ENCODE results near the gene INHBB.

Gene INHBB

DNA sequence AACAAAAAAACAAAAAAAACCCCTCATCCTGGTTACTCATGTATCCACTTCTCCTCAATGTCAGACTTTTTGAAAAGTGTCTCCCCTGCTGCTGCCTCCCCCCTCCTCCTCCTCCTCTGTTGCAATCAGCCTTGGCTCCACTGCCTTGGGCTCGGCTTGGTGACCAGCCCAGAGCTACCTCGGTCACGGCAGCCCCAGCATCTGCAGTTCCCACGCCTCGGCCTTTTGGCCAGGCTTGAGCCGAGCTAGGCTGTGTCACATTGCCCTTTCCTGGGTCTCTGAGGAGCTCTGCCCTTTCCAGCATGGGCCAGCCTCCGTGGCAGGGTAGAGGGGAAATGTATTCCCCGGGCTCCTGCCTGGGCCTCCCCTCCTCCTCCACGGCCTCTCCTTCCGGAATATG, 22.7 kb upstream of the INHBB start:
- Histone ChIP-seq H3K4me3 (ENCODE audit: low read length) (no peak overlapping the region), H3K4me1 (ENCODE audit: low read length) (no peaks in the 10 kb centered on the region), H3F3A (ENCODE audit: insufficient read depth, low read length) (no peaks in the 10 kb centered on the region), H3K36me3 (replicated peaks; ENCODE audit: insufficient read depth, low read length) (no peaks in the 10 kb centered on the region), H3K9me3 (replicated peaks; ENCODE audit: insufficient read depth, low read length) (no peaks in the 10 kb centered on the region), H4K20me1 (ENCODE audit: insufficient read depth, low read length) (no peaks in the 10 kb centered on the region), H3K27me3 (replicated peaks; ENCODE audit: insufficient read depth, low read length) (no peaks in the 10 kb centered on the region; the same call in 1 of the 2 replicates), H3K27ac (ENCODE audit: low read length) (no peak overlapping the region), H3K9ac (ENCODE audit: low read length) (no peak overlapping the region), H3K4me2 (ENCODE audit: low read depth, low read length) (no peak overlapping the region), H3K9me2 (replicated peaks; ENCODE audit: insufficient read depth, low read length) (no peaks in the 10 kb centered on the region), H2AFZ (ENCODE audit: low read length) (no peak overlapping the region), H3K79me2 (ENCODE audit: low read length) (no peaks in the 10 kb centered on the region)
- DNase-seq, result no peak
- TF ChIP-seq, protein P1, sequence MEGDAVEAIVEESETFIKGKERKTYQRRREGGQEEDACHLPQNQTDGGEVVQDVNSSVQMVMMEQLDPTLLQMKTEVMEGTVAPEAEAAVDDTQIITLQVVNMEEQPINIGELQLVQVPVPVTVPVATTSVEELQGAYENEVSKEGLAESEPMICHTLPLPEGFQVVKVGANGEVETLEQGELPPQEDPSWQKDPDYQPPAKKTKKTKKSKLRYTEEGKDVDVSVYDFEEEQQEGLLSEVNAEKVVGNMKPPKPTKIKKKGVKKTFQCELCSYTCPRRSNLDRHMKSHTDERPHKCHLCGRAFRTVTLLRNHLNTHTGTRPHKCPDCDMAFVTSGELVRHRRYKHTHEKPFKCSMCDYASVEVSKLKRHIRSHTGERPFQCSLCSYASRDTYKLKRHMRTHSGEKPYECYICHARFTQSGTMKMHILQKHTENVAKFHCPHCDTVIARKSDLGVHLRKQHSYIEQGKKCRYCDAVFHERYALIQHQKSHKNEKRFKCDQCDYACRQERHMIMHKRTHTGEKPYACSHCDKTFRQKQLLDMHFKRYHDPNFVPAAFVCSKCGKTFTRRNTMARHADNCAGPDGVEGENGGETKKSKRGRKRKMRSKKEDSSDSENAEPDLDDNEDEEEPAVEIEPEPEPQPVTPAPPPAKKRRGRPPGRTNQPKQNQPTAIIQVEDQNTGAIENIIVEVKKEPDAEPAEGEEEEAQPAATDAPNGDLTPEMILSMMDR (IDR thresholded peaks at IDR 0.05; ENCODE audit: low read length), result no peak
- TF ChIP-seq EZH2 (optimal IDR thresholded peaks at IDR 0.05; ENCODE audit: low read depth, low read length) (no peak), EZH2phosphoT487 (IDR thresholded peaks at IDR 0.05; ENCODE audit: low read length) (no peak)

DNA sequence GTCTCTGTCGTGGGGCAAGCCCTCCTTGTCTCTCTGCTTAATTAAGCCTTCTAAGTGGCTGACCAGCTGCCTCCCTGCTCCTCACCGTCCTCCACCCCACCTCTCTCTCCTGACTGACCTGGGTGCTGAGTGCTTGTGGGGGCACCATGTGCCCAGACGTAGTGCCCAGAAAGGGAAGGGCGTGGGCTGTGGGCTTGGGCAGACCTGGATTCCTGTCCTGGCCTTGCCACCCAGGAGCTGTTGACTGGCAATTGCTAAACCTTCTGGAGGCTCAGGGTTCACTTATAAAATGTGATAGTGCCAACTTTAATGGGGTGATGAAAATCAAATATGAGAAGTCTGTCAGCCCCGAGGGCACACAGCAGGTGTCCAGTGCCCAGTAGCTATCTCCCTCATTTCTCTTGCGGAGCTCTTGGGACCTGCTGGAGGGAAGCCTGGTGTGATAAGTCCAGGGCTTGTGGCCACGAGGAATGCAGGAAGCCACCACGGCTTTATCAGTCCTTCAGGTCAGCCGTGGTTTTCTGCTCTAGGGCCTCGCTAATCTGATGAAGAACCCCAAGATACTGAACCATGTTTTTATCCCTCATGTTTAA, 22.0 kb upstream of the INHBB start:
- no peaks in the 10 kb centered on the region for H4K20me1 ChIP-seq (ENCODE audit: insufficient read depth, low read length)
- no peak overlapping the region for H2AFZ ChIP-seq (ENCODE audit: low read length)
- H3K9ac ChIP-seq (ENCODE audit: low read length), result no peak overlapping the region
- no peaks in the 10 kb centered on the region for H3K4me1 ChIP-seq (ENCODE audit: low read length)
- no peaks in the 10 kb centered on the region for H3K9me3 ChIP-seq (replicated peaks; ENCODE audit: insufficient read depth, low read length)
- no peaks in the 10 kb centered on the region for H3K79me2 ChIP-seq (ENCODE audit: low read length)
- H3F3A ChIP-seq (ENCODE audit: insufficient read depth, low read length), result no peaks in the 10 kb centered on the region
- no peak for DNase-seq
- no peaks in the 10 kb centered on the region for H3K36me3 ChIP-seq (replicated peaks; ENCODE audit: insufficient read depth, low read length)
- no peaks in the 10 kb centered on the region for H3K9me2 ChIP-seq (replicated peaks; ENCODE audit: insufficient read depth, low read length)
- H3K27me3 ChIP-seq (replicated peaks; ENCODE audit: insufficient read depth, low read length), result no peaks in the 10 kb centered on the region
- TF ChIP-seq EZH2phosphoT487 (IDR thresholded peaks at IDR 0.05; ENCODE audit: low read length), result no peak
- no peak overlapping the region for H3K27ac ChIP-seq (ENCODE audit: low read length)
- no peak overlapping the region for H3K4me2 ChIP-seq (ENCODE audit: low read depth, low read length)
- H3K4me3 ChIP-seq (ENCODE audit: low read length), result no peak overlapping the region

DNA sequence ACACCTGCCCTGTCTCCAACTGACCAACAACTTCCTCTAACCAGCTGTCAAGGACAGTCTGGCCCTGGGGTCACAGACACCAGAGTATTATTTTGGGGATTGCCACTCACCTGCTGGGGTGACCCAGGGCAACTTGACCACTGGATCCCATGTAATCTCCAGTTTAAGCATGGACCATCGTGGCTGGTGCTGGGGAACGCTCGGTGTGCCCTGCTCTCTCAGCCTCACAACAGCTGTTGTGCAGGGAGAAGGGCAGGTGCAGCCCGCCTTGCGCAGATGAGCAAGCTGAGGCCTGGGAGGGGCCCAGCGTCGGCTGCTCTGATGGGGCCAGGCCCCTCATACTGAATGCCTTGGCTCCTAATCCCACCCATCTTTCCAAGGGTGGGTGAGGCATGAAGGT, 21.0 kb upstream of the INHBB start:
- Histone ChIP-seq H3K79me2 (ENCODE audit: low read length) (no peaks in the 10 kb centered on the region), H3F3A (ENCODE audit: insufficient read depth, low read length) (no peaks in the 10 kb centered on the region), H2AFZ (ENCODE audit: low read length) (no peak overlapping the region), H3K9me2 (replicated peaks; ENCODE audit: insufficient read depth, low read length) (no peaks in the 10 kb centered on the region), H3K4me1 (ENCODE audit: low read length) (0 out of 2 replicates have a peak, but pooled peaks cover 3% of the 10 kb centered on the region), H3K4me2 (ENCODE audit: low read depth, low read length) (no peak overlapping the region), H3K9ac (ENCODE audit: low read length) (no peak overlapping the region), H3K27me3 (replicated peaks; ENCODE audit: insufficient read depth, low read length) (no peaks in the 10 kb centered on the region), H4K20me1 (ENCODE audit: insufficient read depth, low read length) (no peaks in the 10 kb centered on the region), H3K27ac (ENCODE audit: low read length) (no peak overlapping the region), H3K36me3 (replicated peaks; ENCODE audit: insufficient read depth, low read length) (no peaks in the 10 kb centered on the region), H3K4me3 (ENCODE audit: low read length) (no peak overlapping the region), H3K9me3 (replicated peaks; ENCODE audit: insufficient read depth, low read length) (no peaks in the 10 kb centered on the region)
- DNase-seq, result no peak
- TF ChIP-seq EZH2phosphoT487 (IDR thresholded peaks at IDR 0.05; ENCODE audit: low read length) (no peak), EZH2 (optimal IDR thresholded peaks at IDR 0.05; ENCODE audit: low read depth, low read length) (no peak)
- TF ChIP-seq, protein P1 (IDR thresholded peaks at IDR 0.05; ENCODE audit: low read length), result no peak

DNA sequence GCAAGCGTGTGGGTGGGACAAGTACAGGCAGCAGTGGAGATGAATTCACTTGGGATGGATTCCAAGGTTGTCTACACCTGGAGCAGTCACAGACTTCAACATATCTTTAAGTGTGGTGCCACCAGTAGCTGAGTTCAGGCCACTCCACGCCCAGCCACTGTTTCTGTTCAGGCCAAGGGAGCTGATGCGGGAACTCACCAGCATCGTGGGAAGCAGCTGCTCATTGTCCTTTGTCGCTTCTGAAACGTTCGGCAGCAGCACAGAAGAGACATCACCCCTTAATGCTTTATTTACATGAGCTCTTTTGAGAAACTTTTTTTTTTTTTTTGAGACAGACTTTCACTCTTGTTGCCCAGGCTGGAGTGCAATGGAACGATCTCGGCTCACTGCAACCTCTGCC, 19.9 kb upstream of the INHBB start:
- no peak for DNase-seq
- Histone ChIP-seq H4K20me1 (ENCODE audit: insufficient read depth, low read length) (no peaks in the 10 kb centered on the region), H2AFZ (ENCODE audit: low read length) (no peak overlapping the region), H3F3A (ENCODE audit: insufficient read depth, low read length) (peaks cover 8% of the 10 kb centered on the region; the same call in 1 of the 2 replicates), H3K27ac (ENCODE audit: low read length) (no peak overlapping the region), H3K4me3 (ENCODE audit: low read length) (no peak overlapping the region), H3K4me1 (ENCODE audit: low read length) (peaks cover 13% of the 10 kb centered on the region), H3K27me3 (replicated peaks; ENCODE audit: insufficient read depth, low read length) (no peaks in the 10 kb centered on the region), H3K9ac (ENCODE audit: low read length) (no peak overlapping the region), H3K36me3 (replicated peaks; ENCODE audit: insufficient read depth, low read length) (no peaks in the 10 kb centered on the region), H3K4me2 (ENCODE audit: low read depth, low read length) (no peak overlapping the region), H3K79me2 (ENCODE audit: low read length) (no peaks in the 10 kb centered on the region), H3K9me3 (replicated peaks; ENCODE audit: insufficient read depth, low read length) (no peaks in the 10 kb centered on the region), H3K9me2 (replicated peaks; ENCODE audit: insufficient read depth, low read length) (no peaks in the 10 kb centered on the region)
- TF ChIP-seq EZH2phosphoT487 (IDR thresholded peaks at IDR 0.05; ENCODE audit: low read length) (no peak), EZH2 (optimal IDR thresholded peaks at IDR 0.05; ENCODE audit: low read depth, low read length) (no peak)
- TF ChIP-seq, protein P1 (IDR thresholded peaks at IDR 0.05; ENCODE audit: low read length), result no peak
